Rectal smooth muscle tissue (tissue), 1 donor: ENCODE data around the gene PIP5KL1.

Source experiments
- H3K27ac ChIP-seq: one replicate; pipeline ENCODE4 v1.7.0; 2013; ENCODE audit warnings: low read depth, low read length, inconsistent platforms
- H3K27me3 ChIP-seq: one replicate; pipeline ENCODE4 v1.7.0; 2013; ENCODE audit warnings: low read length; ENCODE audit not compliant: control insufficient read depth, insufficient read depth
- H3K36me3 ChIP-seq: one replicate; pipeline ENCODE4 v1.7.0; 2013; ENCODE audit warnings: low read length; ENCODE audit not compliant: control insufficient read depth, insufficient read depth
- H3K4me1 ChIP-seq: one replicate; pipeline ENCODE4 v1.7.0; 2013; ENCODE audit warnings: low read length; ENCODE audit not compliant: control insufficient read depth, insufficient read depth
- H3K4me3 ChIP-seq: one replicate; pipeline ENCODE4 v1.7.0; 2013; ENCODE audit warnings: low read length
- H3K9ac ChIP-seq: one replicate; pipeline ENCODE4 v1.7.0; 2013; ENCODE audit warnings: low read length

Gene PIP5KL1

DNA sequence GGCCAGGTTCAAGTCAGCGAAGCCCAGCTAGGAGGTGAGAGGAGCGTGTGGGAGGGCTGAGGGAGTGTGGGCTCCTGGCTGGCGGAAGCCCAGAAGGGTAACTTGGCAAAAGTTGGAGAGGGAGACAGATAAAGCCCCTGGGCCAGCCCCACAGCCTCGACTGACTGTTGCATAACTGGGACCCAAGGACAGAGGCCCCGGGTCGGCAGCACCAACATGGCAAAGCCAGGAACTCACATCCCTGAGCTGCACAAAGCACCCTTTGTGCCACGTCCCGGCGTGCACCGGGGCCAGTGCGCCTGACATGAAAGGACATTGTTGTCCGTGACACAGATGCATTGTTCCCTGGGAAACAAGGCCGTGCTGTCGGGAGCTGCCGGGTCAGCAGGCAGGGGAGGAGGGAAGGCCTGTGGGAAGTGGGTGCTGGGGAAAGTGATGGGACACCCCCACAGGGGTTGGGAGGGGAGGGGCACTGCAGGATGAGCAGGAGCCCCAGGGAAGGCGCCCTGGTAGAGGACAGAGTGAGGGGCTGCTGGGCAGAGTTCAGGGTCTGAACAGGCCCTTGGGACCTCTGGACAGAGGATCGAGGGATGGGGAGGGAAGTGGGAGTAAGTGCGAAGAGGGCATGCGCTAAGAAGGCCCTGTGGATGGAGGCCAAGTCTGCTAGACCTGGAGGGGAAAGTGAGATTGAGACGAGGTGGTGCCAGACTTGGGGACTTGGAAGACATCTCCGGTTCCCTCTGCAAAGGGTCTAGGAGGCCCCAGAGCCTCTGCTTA, 20.1 kb upstream of the PIP5KL1 start:
- no peaks in the 10 kb centered on the region for H3K27me3 ChIP-seq
- peaks cover 20% of the 10 kb centered on the region for H3K4me1 ChIP-seq
- H3K27ac ChIP-seq, result peak overlapping the region; percentile 57
- no peak overlapping the region for H3K4me3 ChIP-seq
- no peak overlapping the region for H3K9ac ChIP-seq
- H3K36me3 ChIP-seq, result peaks cover 2% of the 10 kb centered on the region

DNA sequence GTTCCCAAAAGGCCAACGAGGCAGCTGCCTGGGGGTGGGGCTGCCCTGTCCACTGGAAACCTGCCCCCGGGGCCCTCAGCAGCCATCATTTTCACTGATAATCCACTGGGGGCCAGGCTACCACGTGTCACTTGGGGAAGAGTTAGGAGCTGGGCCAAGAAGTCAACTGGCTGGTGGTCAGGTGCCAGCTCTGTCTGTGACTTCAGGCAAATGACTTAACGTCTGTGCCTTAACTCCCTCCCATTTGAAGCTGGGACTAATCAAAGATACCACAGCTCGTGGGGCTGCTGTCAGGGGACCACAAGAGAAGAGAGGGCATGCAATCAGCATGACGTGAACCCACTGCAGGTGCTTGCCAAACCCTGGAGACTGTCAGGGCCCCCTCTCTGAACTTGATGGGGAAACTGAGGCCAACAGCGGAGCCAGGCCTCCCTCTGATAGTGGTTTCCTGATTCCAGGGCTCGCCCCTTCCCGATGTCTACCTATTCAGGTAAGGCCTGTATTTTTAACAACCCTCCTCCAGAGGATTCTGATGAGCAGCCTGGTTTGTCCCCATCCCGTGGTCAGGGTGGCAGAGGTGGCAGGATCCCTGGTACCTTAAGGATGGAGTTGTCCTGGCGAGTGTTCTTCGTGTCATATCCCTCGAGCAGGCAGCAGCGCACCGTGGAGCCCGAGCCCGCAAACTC, 19.4 kb upstream of the PIP5KL1 start:
- H3K4me1 ChIP-seq, result peaks cover 12% of the 10 kb centered on the region
- no peak overlapping the region for H3K4me3 ChIP-seq
- H3K9ac ChIP-seq, result no peak overlapping the region
- H3K27ac ChIP-seq, result peak overlapping the region; percentile 57
- H3K27me3 ChIP-seq, result no peaks in the 10 kb centered on the region
- H3K36me3 ChIP-seq, result peaks cover 2% of the 10 kb centered on the region

DNA sequence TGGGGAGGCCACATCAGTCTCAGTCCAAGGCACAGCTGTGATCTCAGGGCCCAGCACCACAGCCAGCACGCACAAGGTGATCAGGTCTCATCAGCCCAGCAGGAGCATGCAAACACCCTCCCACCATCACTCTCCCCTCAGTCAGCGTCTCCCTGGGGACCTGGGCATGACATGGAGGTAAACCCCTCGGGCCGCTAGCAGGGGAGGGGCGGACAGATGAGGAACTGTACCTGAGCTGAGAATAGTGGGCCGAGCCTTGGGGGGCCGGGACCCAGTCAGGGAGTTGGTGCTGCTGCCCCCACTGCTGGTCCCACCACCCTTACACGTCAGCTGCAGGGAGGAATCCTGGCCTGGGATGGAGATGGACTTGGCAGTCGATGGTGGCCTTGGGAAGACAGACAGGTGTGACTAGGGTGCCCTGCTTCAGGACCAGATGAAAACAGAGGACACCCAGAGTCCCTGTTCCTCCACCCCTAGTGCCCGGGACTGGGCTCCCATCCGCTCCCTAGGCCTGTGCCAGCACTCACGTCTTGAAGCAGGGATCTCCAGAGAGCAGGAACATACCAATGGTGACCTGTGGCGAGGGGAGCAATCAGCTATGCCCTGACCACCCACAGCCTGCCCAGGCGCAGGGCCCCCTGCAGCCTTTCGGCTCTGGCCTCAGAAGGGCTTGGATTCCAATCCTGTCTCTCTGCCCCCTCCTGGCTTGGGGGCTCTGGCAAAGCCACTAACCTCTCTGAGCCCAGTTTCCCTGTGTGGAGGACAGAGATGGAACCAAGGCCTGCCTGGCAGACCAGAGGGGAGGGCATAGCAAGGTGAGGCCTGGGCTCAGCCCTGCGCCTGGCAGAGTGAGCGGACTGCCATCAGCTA, 17.5 kb upstream of the PIP5KL1 start:
- Histone ChIP-seq H3K27ac (no peak overlapping the region), H3K4me1 (peaks cover 3% of the 10 kb centered on the region), H3K9ac (no peak overlapping the region), H3K36me3 (peaks cover 6% of the 10 kb centered on the region), H3K4me3 (no peak overlapping the region), H3K27me3 (no peaks in the 10 kb centered on the region)

DNA sequence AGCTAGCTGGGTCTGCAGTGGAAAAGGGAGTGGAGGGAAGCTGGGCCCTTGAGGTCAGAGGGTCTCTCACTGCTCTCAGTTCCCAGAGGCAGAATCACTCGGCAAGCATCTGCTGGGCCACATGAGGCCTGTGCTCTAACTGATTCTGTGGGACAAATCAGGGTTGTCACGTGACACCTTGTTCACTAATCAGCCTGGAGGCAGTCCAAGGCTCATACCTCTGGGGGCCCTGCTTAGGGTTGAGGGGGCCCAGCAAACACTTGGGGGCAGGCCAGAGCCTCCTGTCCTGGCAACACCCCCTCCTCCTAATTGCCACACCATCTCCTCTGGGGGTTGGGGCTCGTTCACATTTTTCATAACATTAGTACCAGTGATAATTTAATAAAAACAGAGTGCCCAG, 16.2 kb upstream of the PIP5KL1 start:
- Histone ChIP-seq H3K9ac (no peak overlapping the region), H3K27ac (no peak overlapping the region)

DNA sequence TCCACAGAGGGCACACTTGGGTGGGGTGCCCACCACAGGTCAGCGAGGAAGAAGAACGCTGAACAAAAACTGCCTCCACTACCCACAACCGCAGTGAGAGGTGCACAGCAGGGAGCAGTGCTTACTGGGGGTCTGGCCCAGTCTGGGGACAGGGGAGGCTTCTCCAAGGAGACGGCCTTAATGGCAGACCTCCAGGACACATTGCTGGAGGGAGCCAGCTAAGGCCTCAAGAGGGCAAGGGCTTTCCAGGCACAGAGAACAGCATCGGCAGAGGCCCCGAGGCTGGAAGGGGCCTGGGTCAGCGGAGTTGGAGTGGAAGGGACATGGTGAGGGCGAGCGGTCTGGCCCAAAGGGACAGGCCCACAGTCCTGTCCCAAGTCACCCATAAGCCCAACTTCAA, 15.4 kb upstream of the PIP5KL1 start:
- Histone ChIP-seq H3K9ac (no peak overlapping the region), H3K4me1 (no peaks in the 10 kb centered on the region), H3K27ac (no peak overlapping the region), H3K27me3 (no peaks in the 10 kb centered on the region), H3K36me3 (peaks cover 15% of the 10 kb centered on the region), H3K4me3 (no peak overlapping the region)

More for the DNA sequence above, 16.2 kb upstream of the PIP5KL1 start:
- peaks cover 15% of the 10 kb centered on the region for H3K36me3 ChIP-seq
- peaks cover 3% of the 10 kb centered on the region for H3K4me1 ChIP-seq
- no peaks in the 10 kb centered on the region for H3K27me3 ChIP-seq
- no peak overlapping the region for H3K4me3 ChIP-seq

DNA sequence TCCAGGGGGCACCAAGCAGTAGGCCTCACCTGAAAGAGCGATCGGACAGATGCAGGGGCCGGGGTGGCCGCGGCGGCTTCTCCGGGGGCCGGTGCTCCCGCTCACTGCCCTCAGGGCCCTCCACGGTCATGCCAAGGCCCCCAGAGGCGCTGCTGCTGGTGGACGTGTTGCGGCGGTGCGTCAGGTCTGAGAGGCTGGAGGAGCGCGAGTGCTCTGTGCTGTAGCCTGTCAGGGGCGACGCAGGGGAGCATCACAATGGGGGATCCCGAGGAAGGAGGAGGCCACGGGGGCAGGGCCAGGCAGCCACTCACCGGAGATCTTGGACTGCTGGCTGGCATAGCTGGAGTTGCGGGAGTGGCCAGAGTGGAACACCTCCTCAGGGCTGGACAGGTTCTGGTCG, 14.8 kb upstream of the PIP5KL1 start:
- Histone ChIP-seq H3K27me3 (no peaks in the 10 kb centered on the region), H3K27ac (no peak overlapping the region), H3K9ac (no peak overlapping the region), H3K4me1 (no peaks in the 10 kb centered on the region), H3K4me3 (no peak overlapping the region), H3K36me3 (peaks cover 15% of the 10 kb centered on the region)

DNA sequence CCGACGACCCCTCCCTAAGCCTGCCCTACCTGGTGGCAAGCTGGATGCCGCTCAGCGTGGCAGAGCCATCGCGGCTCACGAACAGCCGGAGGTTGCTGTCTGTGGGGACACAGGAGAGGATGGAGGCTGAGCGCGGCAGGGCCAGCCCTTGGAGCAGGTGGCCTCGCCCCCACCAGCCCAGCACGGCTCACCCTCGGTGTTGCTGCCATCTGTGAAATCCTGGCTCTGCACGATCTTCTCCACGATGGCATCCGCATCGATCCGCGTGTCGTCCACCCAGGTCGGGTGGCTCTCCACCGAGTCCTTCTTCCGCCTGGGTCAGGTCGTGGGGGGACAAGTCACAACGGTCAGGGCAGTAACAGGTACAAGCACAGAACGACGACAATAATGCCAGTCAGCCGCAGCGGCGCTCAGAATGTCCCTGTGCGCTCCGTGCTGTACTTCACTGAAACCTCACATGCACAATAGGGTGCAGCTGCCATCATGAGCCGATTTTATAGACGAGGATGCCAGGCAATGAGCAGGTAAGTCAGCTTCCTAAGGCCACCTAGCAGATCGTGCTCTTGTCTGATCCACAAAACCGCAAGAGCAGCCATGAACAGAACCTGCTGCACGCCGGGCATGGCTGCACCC, 14.1 kb upstream of the PIP5KL1 start:
- Histone ChIP-seq H3K27ac (no peak overlapping the region), H3K4me3 (no peak overlapping the region), H3K9ac (no peak overlapping the region), H3K36me3 (peaks cover 15% of the 10 kb centered on the region), H3K27me3 (no peaks in the 10 kb centered on the region), H3K4me1 (no peaks in the 10 kb centered on the region)

DNA sequence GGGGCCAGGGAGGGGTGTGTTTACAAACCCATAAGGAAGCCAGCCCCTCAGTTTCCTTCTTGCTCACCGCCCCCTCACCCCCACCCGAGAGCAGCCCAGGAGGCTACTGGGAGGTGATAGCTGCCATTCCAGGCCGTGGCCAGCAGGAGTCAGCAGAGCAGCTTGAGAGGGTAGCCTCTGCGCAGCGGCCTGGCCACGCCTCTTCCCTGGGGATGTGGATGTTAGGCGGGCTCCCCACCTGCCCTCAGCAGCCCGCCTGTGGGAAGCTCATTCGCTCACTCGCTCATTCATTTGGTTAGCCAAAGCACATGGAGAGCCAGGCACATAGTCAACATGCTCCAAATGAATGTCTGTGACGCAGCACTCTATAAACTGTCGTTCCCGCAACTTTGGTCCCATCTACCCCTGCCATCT, 13.2 kb upstream of the PIP5KL1 start:
- Histone ChIP-seq H3K36me3 (peaks cover 15% of the 10 kb centered on the region), H3K4me1 (no peaks in the 10 kb centered on the region), H3K27me3 (no peaks in the 10 kb centered on the region), H3K27ac (no peak overlapping the region), H3K4me3 (no peak overlapping the region), H3K9ac (no peak overlapping the region)

DNA sequence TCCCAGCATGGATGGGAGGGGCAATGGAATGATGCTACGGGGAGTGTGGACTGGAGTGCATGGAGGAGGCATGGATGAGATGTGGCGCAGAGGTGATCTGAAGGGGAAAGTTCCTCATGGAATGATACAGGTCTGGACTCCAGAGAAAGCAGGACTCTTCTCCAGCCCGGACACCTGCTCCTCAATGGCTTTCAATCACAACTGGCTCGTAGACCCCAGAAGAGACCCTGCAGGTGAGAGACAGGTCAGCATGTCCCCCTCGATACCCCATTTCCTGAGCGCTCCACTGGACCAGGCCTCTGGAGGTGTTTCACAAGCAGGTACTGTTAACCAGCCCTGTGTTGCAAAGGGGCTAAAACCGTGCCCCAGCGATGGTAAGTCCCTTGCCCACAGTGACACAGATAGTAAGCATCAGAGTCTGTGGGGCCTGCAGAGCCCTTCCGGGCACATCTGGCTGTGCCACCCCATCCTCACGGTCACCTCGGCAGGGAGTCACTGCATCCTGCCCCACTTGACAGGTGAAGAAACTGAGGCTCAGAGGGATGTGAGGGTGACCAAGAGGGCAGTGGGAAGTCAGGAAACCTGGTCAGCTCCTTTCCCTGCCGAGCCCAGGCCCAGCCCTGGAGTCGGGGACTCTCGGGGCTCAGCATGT, 12.6 kb upstream of the PIP5KL1 start:
- Histone ChIP-seq H3K27me3 (no peaks in the 10 kb centered on the region), H3K36me3 (peaks cover 15% of the 10 kb centered on the region), H3K27ac (no peak overlapping the region), H3K4me3 (no peak overlapping the region), H3K9ac (no peak overlapping the region), H3K4me1 (peaks cover 6% of the 10 kb centered on the region)

DNA sequence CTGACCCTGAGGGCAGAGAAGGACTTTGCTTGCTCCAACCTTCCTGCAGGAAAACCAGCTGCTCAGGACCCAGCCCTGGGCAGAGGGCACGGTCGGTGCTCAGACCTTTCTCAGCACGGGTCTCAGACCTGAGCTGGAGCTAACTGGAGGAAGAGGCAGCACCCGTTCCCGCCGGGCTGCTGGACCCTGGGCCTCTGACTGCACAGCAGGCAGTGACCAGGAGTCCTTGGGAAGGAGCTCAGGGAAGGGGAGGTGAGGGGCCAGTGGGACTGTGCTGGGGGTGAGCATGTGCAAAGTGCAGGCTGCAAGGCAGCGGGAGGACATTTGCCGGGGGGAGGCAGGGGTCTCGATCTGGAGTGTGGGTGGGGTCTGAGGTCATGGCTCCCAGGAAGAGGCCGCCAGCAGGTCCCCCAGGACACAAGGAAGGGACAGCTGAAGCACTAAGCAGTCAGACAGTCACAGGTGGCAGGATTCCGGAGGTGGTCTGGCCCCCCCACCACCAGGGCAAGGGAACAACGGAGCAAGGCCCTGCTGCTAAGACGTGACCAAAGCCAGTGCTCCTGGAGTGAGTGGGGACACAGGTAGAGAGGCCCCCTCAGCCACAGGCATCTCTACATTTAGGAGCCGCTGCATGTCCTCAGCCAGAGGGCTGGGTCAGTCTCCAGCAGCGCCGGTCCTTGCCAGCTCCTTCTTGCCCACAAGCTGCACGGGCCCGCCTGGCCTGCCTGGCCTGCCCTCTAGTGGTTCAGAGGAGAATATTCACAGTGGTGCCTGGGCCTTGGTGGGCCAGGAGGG, 11.8 kb upstream of the PIP5KL1 start:
- Histone ChIP-seq H3K36me3 (peaks cover 15% of the 10 kb centered on the region), H3K4me1 (peaks cover 8% of the 10 kb centered on the region), H3K4me3 (no peak overlapping the region), H3K9ac (no peak overlapping the region), H3K27ac (no peak overlapping the region), H3K27me3 (no peaks in the 10 kb centered on the region)

DNA sequence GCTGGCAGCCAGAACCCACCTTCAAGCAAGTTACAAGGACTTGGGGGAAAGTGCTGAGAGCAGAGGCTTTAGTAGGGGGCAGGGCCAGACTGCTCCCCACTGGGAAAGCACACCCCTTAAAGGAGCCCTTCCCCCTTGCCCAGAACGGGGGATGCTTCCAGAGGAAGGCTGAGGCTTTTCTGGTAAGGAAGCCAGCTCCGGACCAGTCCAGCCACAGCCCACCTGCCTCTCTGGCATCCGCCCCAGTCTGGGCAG, 11.3 kb upstream of the PIP5KL1 start:
- H3K9ac ChIP-seq, result no peak overlapping the region
- H3K4me1 ChIP-seq, result peaks cover 8% of the 10 kb centered on the region

More for the DNA sequence above, 11.3 kb upstream of the PIP5KL1 start:
- H3K27ac ChIP-seq, result no peak overlapping the region
- H3K4me3 ChIP-seq, result no peak overlapping the region
- H3K36me3 ChIP-seq, result peaks cover 15% of the 10 kb centered on the region
- H3K27me3 ChIP-seq, result no peaks in the 10 kb centered on the region
